ENCODE results near the gene ZNF41. TPM values are rescaled to one million over a fixed set of nuclear protein-coding genes. Genes with fewer than 3 reads are reported as not detected.

ZNF41 gene
- total RNA-seq, 2 donors from 2014 or later, result 1.6 to 4.9 TPM

DNA sequence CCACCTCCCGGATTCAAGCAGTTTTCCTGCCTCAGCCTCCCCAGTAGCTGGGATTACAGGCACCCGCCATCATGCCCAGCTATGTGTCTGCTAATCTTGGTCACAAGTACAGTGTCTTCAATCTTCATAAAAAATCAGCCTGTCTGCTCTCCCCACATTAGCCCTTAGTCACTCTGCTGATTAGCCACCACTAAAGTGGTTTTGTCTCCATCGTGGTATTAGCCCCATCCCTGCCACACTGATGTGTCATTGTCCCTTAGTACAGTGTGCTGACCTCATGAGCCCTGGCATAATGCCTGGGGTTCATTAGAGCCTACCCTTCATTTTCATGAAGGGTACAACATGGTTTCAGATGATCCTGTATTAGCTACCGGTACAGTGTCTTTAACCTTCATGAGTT lies 62.8 kb downstream of the ZNF41 start:
- no peaks in the 10 kb centered on the region for H3K36me3 ChIP-seq (replicated peaks in 1 of 2; ENCODE audit: insufficient read depth in 1 of 2, low read depth in 2 of 2)
- no peaks in the 10 kb centered on the region for H3K4me1 ChIP-seq
- no peaks in the 10 kb centered on the region for H3K9me3 ChIP-seq
- intact Hi-C loops (cut with DNase I), result no loop called here
- H3K4me3 ChIP-seq, result no peak overlapping the region
- TF ChIP-seq, protein P1, sequence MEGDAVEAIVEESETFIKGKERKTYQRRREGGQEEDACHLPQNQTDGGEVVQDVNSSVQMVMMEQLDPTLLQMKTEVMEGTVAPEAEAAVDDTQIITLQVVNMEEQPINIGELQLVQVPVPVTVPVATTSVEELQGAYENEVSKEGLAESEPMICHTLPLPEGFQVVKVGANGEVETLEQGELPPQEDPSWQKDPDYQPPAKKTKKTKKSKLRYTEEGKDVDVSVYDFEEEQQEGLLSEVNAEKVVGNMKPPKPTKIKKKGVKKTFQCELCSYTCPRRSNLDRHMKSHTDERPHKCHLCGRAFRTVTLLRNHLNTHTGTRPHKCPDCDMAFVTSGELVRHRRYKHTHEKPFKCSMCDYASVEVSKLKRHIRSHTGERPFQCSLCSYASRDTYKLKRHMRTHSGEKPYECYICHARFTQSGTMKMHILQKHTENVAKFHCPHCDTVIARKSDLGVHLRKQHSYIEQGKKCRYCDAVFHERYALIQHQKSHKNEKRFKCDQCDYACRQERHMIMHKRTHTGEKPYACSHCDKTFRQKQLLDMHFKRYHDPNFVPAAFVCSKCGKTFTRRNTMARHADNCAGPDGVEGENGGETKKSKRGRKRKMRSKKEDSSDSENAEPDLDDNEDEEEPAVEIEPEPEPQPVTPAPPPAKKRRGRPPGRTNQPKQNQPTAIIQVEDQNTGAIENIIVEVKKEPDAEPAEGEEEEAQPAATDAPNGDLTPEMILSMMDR (IDR thresholded peaks at IDR 0.05), result no peak
- no peak for TF ChIP-seq POLR2A (IDR thresholded peaks at IDR 0.05)
- no peak overlapping the region for H3K27ac ChIP-seq
- 83 to 100% methylated on average over 3 of the region's 4 CpGs for WGBS, 2 donors
- H3K27me3 ChIP-seq, result no peaks in the 10 kb centered on the region
- no peak for ATAC-seq
- no peak for DNase-seq

DNA sequence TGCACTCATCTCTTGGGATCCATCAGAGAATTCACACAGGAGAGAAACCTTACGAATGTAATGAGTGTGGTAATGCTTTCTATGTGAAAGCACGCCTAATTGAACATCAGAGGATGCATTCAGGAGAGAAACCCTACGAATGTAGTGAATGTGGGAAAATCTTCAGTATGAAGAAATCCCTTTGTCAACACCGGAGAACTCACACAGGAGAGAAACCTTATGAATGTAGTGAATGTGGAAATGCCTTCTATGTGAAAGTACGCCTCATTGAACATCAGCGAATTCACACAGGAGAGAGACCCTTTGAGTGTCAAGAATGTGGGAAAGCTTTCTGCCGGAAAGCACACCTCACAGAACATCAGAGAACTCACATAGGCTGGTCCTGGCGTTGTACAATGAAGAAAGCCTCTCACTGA lies 69.8 kb downstream of the ZNF41 start:
- no peak for TF ChIP-seq POLR2A (IDR thresholded peaks at IDR 0.05)
- TF ChIP-seq, protein P1 (IDR thresholded peaks at IDR 0.05), result no peak
- ATAC-seq (no peak), DNase-seq (no peak)
- Histone ChIP-seq H3K4me1 (no peaks in the 10 kb centered on the region), H3K4me3 (no peak overlapping the region), H3K9me3 (no peaks in the 10 kb centered on the region), H3K27me3 (no peaks in the 10 kb centered on the region), H3K36me3 (replicated peaks in 1 of 2; ENCODE audit: insufficient read depth in 1 of 2, low read depth in 2 of 2) (no peaks in the 10 kb centered on the region), H3K27ac (no peak overlapping the region)
- WGBS, 2 donors, result 81 to 95% methylated on average over 8 of the region's 8 CpGs
- intact Hi-C loops (cut with DNase I), result no loop called here

Other genes with a start within 250 kb of the ZNF41 start
- gene ZNF157, start 112.6 kb downstream of the ZNF41 start, total RNA-seq, result under 1 TPM in 1 of 2 donors, not detected in 1; 0.26 TPM
- gene ARAF, start 78.0 kb upstream of the ZNF41 start, total RNA-seq, result 10 to 100 TPM; 43.3 to 48.5 TPM
- 10 to 100 TPM; 28.0 to 62.8 TPM for gene TIMP1, start 99.2 kb upstream of the ZNF41 start, total RNA-seq
- 1 to 10 TPM in 1 of 2 donors, under 1 TPM in 1; 0.26 to 4.0 TPM for gene SYN1, start 136.6 kb upstream of the ZNF41 start, total RNA-seq
- gene CFP, start 146.7 kb upstream of the ZNF41 start, total RNA-seq, result 1 to 10 TPM in 1 of 2 donors, not detected in 1; 1.8 TPM
- gene ELK1, start 167.3 kb upstream of the ZNF41 start, total RNA-seq, result 1 to 10 TPM; 6.9 to 9.9 TPM
- gene UXT, start 176.0 kb upstream of the ZNF41 start, total RNA-seq, result 10 to 100 TPM; 41.9 to 56.6 TPM